HEK293T (cell line): ENCODE measurements around the gene IFFO2.
"Not testable (repeated sequence)": the region's sequence is repeated elsewhere in the genome, so short reads cannot be mapped to it uniquely, and the experiment has no call there.

ENCODE experiments used
- CTCF ChIA-PET: fragments of 350-600 bp; formaldehyde crosslinking; extraction: SDS; loops from one replicate; lab custom pipeline; 2021; ENCODE audit warnings: antibody characterized with exemption, inconsistent platforms; lab: Yijun Ruan, JAX
- POLR2A ChIA-PET: fragments of 350-600 bp; formaldehyde crosslinking; extraction: SDS; loops from one replicate; lab custom pipeline; 2020; ENCODE audit warnings: antibody characterized with exemption, inconsistent platforms; lab: Yijun Ruan, JAX
- DNase-seq: peaks from one replicate; pipeline ENCODE4 v3.0.0; 2012; ENCODE audit warnings: mixed read lengths; ENCODE audit errors: extremely low spot score
- ARNT ChIP-seq: fragments of 450-650 bp; IDR thresholded peaks from 2 replicates; pipeline ENCODE4 v1.6.1; 2017; ENCODE audit warnings: mild to moderate bottlenecking
- BHLHE40 ChIP-seq: fragments of 450-650 bp; IDR thresholded peaks from 2 replicates; pipeline ENCODE4 v1.6.1; 2016; ENCODE audit warnings: mild to moderate bottlenecking, moderate library complexity, borderline replicate concordance
- CTBP1 ChIP-seq: fragments of 450-650 bp; IDR thresholded peaks from 2 replicates; pipeline ENCODE4 v1.6.1; 2016; ENCODE audit warnings: borderline replicate concordance
- ELF4 ChIP-seq: fragments of 450-650 bp; IDR thresholded peaks from 2 replicates; pipeline ENCODE4 v1.6.1; 2017; ENCODE audit warnings: antibody characterized with exemption
- FOXA1 ChIP-seq: fragments of 450-650 bp; IDR thresholded peaks from 2 replicates; pipeline ENCODE4 v1.6.1; 2016; ENCODE audit warnings: mild to moderate bottlenecking
- FOXK2 ChIP-seq: fragments of 450-650 bp; IDR thresholded peaks from 2 replicates; pipeline ENCODE4 v1.6.1; 2016; ENCODE audit warnings: mild to moderate bottlenecking
- FOXM1 ChIP-seq: fragments of 450-650 bp; IDR thresholded peaks from 2 replicates; pipeline ENCODE4 v1.6.1; 2017; ENCODE audit warnings: mild to moderate bottlenecking, borderline replicate concordance
- HDGF ChIP-seq: fragments of 450-650 bp; IDR thresholded peaks from 2 replicates; pipeline ENCODE4 v1.6.1; 2017; ENCODE audit warnings: antibody characterized with exemption, borderline replicate concordance
- L3MBTL2 ChIP-seq: fragments of 450-650 bp; conservative IDR thresholded peaks from 2 replicates; pipeline ENCODE4 v1.6.1; 2016; ENCODE audit warnings: mild to moderate bottlenecking
- LEF1 ChIP-seq: fragments of 450-650 bp; IDR thresholded peaks from 2 replicates; pipeline ENCODE4 v1.6.1; 2017; ENCODE audit warnings: mild to moderate bottlenecking, borderline replicate concordance
- NFRKB ChIP-seq: fragments of 450-650 bp; IDR thresholded peaks from 2 replicates; pipeline ENCODE4 v1.6.1; 2016; ENCODE audit warnings: mild to moderate bottlenecking, moderate library complexity
- SP1 ChIP-seq: fragments of 450-650 bp; IDR thresholded peaks from 2 replicates; pipeline ENCODE4 v1.6.1; 2017
- SUZ12 ChIP-seq: fragments of 450-650 bp; IDR thresholded peaks from 2 replicates; pipeline ENCODE4 v1.6.1; 2016; ENCODE audit warnings: mild to moderate bottlenecking
- TARDBP ChIP-seq: fragments of 450-650 bp; IDR thresholded peaks from 2 replicates; pipeline ENCODE4 v1.6.1; 2016
- ZNF384 ChIP-seq: fragments of 450-650 bp; IDR thresholded peaks from 2 replicates; pipeline ENCODE4 v1.6.1; 2016
- TF ChIP-seq, protein P1 (sequence below): fragments of 450-650 bp; IDR thresholded peaks from 2 replicates; pipeline ENCODE4 v1.6.1; 2016

Gene IFFO2

DNA sequence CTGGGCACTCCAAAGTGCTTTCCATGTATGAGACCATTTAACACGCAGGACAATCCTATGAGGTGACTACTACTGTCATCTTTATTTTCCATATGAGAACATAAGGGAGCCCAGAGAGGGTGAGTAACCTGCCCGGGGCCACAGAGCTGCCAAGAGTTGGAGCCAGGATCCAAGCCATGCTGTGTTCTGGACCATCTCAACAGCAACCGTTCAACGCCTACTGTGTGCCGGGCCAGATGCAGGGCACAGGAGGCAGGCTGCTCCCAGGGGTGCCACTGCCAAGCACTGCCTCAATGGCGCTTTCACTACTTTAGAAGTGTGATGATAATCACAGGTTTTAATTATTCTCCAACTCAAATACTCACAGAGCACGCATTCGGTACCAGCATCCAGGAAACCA lies 57.9 kb downstream of the IFFO2 start:
- CTCF ChIA-PET: no interaction called here
- no peak for TF ChIP-seq TARDBP
- TF ChIP-seq HDGF: no peak
- no peak for TF ChIP-seq FOXA1
- no peak for TF ChIP-seq NFRKB
- TF ChIP-seq L3MBTL2: no peak
- no peak for TF ChIP-seq SUZ12
- no peak for TF ChIP-seq BHLHE40
- no peak for TF ChIP-seq FOXK2
- TF ChIP-seq, protein P1, sequence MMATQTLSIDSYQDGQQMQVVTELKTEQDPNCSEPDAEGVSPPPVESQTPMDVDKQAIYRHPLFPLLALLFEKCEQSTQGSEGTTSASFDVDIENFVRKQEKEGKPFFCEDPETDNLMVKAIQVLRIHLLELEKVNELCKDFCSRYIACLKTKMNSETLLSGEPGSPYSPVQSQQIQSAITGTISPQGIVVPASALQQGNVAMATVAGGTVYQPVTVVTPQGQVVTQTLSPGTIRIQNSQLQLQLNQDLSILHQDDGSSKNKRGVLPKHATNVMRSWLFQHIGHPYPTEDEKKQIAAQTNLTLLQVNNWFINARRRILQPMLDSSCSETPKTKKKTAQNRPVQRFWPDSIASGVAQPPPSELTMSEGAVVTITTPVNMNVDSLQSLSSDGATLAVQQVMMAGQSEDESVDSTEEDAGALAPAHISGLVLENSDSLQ: no peak
- POLR2A ChIA-PET: no interaction called here
- no peak for DNase-seq

DNA sequence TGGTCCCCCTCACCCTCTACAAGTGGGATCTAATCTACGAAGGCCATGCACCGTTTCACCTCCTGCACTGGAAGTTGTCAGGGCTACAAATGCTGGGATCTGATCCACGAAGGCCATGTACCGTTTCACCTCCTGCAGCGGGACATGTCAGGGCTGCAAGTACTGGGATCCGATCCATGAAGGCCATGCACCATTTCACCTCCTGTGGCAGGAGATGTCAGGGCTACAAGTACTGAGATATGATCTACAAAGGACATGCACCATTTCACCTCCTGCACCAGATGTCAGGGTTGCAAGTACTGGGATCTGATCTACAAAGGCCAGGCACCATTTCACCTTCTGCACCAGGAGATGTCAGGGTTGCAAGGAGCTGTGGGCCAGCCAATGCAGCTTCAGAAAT lies 61.2 kb downstream of the IFFO2 start:
- POLR2A ChIA-PET: no interaction called here
- CTCF ChIA-PET: interaction anchor here (1.1 kb wide), 1 partner anchor 18 kb away, joined by 3 read pairs; no protein-coding TSS in a partner anchor
- no peak for DNase-seq
- TF ChIP-seq ELF4: no peak

DNA sequence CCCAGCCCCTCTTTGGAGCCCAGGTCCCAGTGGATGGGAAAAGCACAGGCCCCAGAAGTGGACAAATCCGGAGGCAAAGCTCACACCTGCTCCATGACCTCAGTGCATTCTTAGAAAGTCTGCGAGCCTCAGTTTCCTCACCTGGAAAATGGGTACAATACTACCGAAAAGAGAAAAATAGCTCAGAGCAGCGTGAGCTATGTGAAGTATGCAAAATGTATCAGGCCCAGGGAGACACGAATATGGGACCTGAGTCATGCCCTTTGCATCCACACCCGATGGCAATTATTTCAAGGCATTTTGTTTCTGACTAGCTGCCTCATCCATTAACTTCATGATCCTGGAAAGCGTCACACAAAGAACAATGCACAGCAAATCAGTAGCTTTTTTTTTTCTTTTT lies 63.4 kb downstream of the IFFO2 start:
- TF ChIP-seq FOXA1: no peak
- no peak for TF ChIP-seq L3MBTL2
- TF ChIP-seq, protein P1: no peak
- no peak for TF ChIP-seq HDGF
- TF ChIP-seq FOXM1: no peak
- no peak for TF ChIP-seq ELF4
- TF ChIP-seq ZNF384: no peak
- no peak for TF ChIP-seq TARDBP
- no peak for TF ChIP-seq NFRKB
- POLR2A ChIA-PET: interaction anchor here (1.6 kb wide), 1 partner anchor 9 kb away, joined by 4 read pairs; the partner anchor contains the start of gene ALDH4A1
- CTCF ChIA-PET: interaction anchor here (1.3 kb wide), 1 partner anchor 9 kb away, joined by 7 read pairs; no protein-coding TSS in a partner anchor
- no peak for DNase-seq

DNA sequence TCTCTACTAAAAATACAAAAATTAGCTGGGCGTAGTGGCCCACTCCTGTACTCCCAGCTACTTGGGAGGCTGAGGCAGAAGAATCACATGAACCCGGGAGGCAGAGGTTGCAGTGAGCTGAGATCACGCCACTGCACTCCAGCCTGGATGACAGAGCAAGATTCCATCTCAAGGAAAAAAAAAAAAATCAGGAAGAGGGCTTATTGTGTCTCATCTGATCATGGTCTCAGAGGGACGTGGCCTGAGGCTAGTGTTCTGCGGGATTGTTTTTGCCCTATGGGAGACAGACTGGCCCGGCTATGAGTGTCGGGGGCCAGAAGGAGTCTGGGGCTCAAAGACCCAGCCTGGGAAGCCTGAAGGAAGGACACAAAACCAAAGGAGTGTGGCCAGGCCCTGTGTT lies 64.6 kb downstream of the IFFO2 start:
- CTCF ChIA-PET: interaction anchor here (1.0 kb wide), 1 partner anchor 9 kb away, joined by 3 read pairs; no protein-coding TSS in a partner anchor
- POLR2A ChIA-PET, DNase-seq: not testable (repeated sequence)

DNA sequence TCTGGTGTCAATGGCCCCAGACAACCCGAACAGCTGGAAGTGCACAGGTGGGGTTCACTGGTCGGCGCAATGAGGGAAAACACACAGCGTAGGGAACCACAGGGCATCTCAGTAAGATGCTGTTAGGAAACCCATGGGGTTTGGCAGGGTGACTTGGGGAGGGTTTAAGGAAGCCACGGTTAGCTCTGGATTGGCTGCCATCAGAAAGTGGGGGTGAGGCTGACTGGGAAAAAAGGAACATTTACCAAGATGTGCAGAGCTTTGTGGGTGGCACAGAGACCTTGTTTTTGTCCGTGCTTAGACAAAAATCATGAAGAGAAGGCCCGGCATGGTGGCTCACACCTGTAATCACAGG lies 65.1 kb downstream of the IFFO2 start:
- ChIA-PET CTCF (interaction anchor here (1.0 kb wide), 1 partner anchor 9 kb away, joined by 3 read pairs; no protein-coding TSS in a partner anchor), POLR2A (no interaction called here)
- DNase-seq: no peak
- TF ChIP-seq HDGF (no peak), FOXK2 (no peak), TARDBP (no peak), FOXA1 (no peak), NFRKB (no peak), L3MBTL2 (no peak), ZNF384 (no peak), LEF1 (no peak), FOXM1 (no peak), SP1 (no peak), ARNT (no peak), SUZ12 (no peak), BHLHE40 (no peak), ELF4 (no peak), CTBP1 (no peak)
- TF ChIP-seq, protein P1: no peak

DNA sequence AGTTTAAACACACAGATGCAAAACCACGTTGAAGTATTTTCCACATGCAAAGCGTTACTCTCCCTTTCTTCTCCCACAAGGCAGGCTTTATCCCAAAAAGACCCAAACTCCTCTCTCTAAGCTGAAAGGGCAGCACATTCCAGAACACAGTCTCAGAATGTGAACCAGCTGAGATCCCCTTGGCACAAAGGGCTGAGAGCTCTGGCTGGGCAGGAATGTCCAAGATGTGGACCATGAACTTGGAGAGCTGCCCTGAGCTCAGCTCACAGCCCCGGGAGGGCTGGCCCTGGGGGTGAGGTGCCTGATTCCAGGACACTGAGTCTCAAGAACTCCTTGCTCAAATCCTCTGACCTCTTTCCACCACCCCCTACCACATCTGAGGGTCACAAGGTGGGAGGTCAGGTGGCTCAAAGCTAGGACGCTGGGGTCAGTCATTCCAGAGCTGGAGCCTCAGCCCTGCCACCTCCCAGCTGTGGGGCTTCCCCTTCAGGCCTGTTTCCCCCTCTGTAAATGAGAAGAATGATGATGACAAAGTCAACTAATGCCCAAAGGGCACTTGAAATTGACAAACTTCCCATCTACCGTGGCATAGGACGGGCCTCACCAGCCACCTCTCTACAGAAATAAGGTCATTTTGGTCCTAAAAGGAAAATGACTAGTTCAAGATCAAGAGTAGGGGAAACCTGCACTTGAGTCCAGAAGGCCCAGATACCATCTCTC lies 65.6 kb downstream of the IFFO2 start:
- ChIA-PET POLR2A (no interaction called here), CTCF (interaction anchor here (1.0 kb wide), 1 partner anchor 8 kb away, joined by 3 read pairs; no protein-coding TSS in a partner anchor)
- DNase-seq: no peak
- no peak for TF ChIP-seq NFRKB
- no peak for TF ChIP-seq ZNF384
- TF ChIP-seq ELF4: no peak
- TF ChIP-seq L3MBTL2: no peak
- TF ChIP-seq FOXK2: no peak
- TF ChIP-seq CTBP1: no peak
- TF ChIP-seq, protein P1: no peak
